GM12891 (cell line): ENCODE measurements around the gene LRRC74B.
"Not testable (repeated sequence)": the region's sequence is repeated elsewhere in the genome, so short reads cannot be mapped to it uniquely, and the experiment has no call there.

Experiments
- POLR2A ChIP-seq: IDR thresholded peaks from 2 replicates; pipeline ENCODE4 v1.6.1; 2011; ENCODE audit warnings: low read depth, low read length, control low read depth
- POLR2AphosphoS5 ChIP-seq: IDR thresholded peaks from 2 replicates; pipeline ENCODE4 v1.6.1; 2011; ENCODE audit warnings: low read depth, low read length, control low read depth
- POU2F2 ChIP-seq: IDR thresholded peaks from 2 replicates; pipeline ENCODE4 v1.6.1; 2011; ENCODE audit warnings: low read depth, mild to moderate bottlenecking, control low read depth, low read length, moderate library complexity
- SPI1 ChIP-seq: IDR thresholded peaks from 2 replicates; pipeline ENCODE4 v1.6.1; 2011; ENCODE audit warnings: low read depth, low read length, control low read depth

DNA sequence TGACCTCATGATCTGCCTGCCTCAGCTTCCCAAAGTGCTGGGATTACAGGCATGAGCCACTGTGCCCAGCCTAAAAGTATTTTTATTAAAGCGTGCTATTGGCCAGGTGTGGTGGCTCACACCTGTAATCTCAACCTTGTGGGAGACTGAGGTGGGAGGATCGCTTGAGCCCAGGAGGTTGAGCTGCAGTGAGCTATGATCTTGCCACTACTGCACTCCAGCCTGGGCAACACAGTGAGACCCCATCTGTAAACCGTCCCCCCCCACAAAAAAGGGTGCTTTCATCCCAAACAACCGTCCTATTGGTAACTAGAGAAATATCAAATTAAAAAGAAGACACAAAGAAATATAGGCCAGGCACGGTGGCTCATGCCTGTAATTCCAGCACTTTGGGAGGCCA is 6.6 kb upstream of the LRRC74B start:
- TF ChIP-seq POLR2AphosphoS5, POLR2A, SPI1, POU2F2: not testable (repeated sequence)
